Activated T-helper 1 cell treated with Interleukin-2 at 50 U/mL for 16 hours (primary cell): ENCODE measurements around the gene MIAT.
"Not testable (repeated sequence)": the region's sequence is repeated elsewhere in the genome, so short reads cannot be mapped to it uniquely, and the experiment has no call there.

Experiments
- DNase-seq: peaks from one replicate; pipeline ENCODE4 v3.0.0-alpha.2; 2020; ENCODE audit warnings: low read depth

The MIAT gene

DNA sequence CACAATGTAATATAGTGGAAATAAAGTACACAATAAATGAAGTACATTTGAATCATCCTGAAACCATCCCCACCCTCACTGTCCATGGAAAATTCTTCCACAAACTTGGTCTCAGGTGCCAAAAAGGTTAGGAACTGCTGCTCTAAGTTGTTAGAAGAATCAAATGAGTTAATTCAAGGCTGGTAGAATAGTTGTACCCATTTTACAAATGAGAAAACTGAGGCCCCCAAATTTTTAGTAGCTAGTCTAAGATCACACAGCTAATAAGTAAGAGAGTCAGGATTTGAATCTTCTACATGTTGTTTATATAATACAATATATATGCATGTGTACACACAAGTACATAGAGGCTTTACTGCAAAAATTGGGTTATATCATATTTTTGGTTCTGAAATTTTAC lies 43.1 kb downstream of the MIAT start:
- no peak for DNase-seq

DNA sequence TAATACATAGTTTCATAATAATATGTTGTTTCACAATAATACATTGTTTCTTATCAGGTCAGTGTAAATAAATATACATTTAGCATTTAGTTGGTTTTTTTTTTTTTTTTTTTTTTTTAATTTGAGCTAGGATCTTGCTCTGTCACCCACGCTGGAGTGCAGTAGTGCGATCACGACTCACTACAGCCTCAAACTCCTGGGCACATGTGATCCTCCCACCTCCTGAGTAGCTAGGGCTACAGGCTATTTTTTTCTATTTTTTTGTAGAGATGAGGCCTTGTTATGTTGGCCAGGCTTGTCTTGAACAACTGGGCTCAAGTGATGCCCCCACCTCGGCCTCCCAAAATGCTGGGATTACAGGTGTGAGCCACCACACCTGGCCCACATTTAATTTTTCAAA lies 43.5 kb downstream of the MIAT start:
- DNase-seq = no peak

DNA sequence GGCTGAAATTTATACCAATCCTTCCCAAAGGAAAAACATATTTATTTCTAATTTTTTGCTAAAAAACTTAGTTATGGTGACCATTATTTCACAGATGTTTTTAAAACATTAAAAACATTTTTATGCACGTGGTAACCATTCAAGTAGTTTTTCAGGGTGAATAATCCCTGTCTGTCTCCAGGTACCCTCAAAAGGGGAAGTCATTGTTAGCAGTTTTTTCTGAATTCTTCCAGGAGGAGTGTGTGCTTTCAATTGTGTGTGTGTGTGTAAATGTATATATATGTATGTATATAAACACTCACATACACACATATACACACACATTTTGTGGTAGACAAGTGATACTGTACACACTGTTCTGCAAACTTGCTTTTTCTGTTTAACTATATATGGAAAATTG lies 43.9 kb downstream of the MIAT start:
- DNase-seq = no peak

DNA sequence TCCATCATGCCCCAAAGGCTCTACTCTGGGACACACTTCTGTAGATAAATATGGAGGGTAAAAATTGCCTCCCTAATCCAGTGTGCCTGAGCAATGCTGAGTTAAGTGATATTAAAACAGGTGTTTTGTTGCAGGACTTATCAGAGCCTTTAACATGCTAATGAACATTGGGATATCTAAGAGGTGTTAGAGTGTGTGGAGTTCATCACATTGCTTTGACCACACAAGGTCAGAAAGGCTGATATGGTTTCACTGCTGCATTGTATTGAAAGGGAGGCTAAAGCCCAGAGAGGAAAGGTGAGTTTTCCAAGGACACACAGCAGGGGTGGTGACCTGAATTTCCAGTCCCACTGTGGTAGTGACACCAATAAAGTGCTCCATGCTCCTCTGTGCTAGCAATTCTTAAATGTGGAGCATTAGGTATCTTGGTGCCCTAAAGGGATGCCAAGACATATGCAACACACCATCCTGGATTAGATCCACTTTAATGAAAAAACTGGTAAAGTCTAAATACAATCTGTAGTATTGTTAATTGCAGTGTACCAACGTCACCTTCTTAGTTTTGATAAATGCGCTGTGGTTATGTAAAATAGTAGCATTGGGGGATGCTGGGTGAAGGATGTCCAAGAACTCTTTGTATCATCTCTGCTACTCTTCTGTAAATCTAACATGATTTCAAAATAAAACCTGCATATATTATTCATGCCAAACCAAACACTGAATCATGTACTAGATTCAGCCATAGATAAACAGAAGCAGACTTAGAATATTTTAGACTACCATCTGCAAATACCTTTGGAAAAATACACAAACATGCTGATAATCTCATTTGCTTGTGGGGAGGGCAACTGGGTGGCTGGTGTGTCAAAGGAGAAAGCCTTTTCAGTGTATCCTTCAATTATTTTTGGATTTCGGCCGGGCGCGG lies 45.8 kb downstream of the MIAT start:
- no peak for DNase-seq

DNA sequence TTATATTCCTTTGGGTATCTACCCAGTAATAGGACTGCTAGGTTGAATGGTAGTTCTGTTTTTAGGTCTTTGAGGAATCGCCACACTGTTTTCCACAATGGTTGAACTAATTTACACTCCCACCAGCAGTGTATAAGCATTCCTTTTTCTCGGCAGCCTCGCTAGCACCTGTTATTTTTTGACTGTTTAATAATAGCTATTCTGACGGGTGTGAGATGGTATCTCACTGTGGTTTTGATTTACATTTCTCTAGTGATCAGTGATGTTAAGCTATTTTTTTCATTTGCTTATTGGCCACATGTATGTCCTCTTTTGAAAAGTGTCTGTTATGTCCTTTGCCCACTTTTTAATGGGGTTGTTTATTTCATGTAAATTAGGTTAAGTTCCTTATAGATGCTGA lies 48.0 kb downstream of the MIAT start:
- DNase-seq = not testable (repeated sequence)

DNA sequence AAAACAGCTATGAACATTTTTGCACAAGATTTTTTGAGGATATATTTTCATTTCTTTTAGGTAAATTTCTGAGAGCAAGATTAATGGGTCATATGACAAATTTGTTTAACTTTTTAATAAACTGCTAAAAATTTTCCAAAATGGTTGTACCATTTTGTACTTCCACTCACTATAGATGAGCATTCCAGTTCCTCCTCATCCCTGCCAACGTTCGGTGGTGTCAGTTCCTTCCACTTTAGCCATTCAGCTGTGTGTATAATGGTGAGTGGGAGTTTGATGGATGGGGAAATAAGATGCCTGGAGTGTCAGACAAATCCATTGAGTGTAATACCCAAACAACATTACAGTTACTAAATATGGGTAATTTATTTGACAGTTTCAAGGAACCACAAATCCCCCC lies 49.7 kb downstream of the MIAT start:
- DNase-seq = no peak

DNA sequence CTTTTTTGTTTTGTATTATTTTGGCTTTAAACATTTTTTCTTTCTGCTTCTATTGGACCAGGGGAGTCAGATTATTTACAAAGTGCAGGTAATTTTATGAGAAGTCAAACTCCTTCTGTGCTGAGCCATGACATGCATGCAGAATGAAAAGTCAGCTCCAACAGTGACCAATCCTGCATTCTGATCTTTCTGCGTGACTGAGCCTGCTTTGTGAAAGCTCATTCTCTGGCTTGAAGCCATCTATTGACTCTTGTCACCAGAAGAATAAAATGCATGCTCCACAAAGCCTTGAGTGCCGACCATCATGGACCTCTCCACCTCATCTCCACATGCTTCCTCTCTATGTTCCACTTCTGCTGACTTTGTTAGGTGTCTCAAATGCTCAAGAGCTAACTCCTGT lies 50.2 kb downstream of the MIAT start:
- no peak for DNase-seq

DNA sequence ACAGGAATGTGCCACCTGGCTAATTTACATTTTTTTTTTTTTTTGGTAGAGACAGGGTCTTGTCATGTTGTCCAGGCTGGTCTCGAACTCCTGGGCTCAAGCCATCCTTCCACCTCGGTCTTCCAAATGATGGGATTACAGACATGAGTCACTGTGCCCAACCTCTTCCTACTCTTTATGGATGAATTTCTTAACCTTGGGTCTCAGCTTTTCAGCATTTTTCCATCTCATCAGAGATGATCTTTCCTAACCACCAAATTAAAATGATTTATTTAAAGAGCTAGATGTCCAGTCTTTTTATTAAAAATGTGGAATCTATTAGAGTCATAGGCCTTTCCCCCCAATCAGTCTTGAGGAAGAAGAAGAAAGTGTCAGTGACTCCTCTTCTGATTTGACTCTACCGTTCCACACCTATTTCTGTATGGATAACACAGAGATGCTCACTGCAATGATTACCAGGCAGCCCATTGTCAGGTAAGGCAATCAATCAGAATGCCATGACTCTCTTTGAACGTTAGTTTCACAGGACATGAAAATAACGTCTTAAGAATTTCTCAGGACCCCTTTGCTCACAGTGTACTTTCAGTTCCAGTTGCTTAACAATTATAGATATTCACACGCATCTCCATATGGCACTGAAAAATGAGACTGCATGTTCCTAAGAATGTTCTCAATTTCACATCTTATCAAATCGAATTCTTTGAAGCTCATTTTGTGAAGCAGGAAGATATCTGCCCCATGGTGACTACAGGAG lies 51.0 kb downstream of the MIAT start:
- no peak for DNase-seq

DNA sequence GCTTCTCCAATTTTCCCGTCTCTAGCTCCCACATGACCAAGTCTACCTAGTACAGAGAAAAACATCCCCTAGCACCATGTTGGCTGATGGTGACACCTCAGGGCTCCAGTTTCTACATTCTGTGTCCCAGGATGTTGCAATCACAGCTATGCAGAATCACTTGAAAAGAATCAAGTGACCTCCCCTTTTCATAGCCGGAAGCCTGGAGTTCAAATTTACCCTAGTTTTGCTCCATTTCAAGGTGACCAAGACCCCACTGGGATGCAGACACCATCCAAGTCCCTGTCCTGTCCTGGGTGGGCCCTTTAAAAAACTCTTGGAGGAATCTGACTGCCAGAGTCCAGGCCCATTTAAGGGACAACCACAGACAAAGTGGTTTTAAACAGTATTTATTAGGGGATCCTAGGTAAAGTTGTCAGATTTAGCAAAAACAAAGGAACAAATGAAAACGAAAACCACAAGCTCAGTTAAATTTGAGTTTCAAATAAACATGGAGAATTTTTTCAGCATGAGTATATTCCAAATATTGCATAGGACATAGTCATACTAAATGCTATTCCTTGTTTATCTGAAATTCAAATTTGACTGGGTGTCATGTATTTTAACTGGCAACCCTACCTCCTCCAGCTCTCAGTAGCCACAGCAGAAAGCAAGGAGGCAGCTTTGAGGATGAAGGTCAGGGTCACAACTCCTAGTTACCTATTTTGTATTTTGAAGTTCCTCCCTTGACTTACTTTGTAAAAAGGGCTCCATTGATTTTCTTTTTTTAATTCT lies 52.4 kb downstream of the MIAT start:
- no peak for DNase-seq

DNA sequence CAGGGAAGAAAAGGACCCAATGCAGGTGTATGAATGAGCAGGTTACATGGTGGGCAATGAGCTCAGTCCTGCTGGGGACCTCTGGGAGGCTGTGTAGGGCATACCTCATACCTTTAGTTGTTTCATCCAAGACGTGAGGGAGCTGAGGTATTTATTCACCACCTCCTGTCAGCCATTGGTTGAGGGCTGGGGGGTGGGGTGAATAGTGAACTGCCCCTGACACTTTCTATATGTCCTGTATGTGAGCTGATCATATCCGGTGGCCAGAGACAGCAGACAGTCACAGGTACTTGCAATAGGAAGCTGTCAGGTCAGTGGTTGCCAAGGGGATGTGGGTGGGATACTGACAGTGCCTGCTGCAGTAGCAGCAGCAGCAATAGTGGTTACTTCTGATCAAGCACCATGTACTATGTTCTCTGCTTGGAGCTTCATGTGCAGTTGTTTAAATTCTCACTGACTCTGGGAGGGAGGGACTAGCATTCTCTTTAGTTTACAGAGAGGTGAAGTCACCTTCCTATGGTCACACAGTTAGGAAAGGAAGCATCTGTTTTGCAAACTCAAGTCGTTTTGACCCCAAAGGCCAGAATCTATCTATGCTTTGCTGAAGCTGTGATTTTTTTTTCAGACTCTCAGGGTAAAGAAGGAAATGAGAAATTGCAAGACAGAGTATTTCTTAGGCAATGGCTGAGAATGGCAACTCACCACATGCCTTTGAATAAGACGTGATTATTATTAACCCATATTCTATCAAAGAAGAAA lies 54.0 kb downstream of the MIAT start:
- DNase-seq = no peak

DNA sequence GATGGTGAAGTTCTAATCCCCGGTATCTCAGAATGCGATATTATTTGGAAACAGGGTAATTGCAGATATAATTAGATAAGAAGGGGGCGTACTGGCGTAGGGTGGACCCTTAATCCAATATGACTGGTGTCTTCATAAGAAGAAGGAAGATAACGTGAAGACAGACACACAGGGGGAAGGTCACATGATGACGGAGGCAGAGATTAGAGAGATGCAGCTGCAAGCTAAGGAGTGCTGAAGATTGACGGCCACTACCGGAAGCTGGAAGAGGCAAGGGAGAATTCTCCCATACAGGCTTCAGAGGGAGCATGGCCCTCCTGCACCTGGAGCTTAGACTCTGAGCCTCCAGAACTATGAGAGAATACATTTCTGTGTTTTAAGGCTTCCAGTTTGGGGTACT lies 54.8 kb downstream of the MIAT start:
- DNase-seq = no peak

DNA sequence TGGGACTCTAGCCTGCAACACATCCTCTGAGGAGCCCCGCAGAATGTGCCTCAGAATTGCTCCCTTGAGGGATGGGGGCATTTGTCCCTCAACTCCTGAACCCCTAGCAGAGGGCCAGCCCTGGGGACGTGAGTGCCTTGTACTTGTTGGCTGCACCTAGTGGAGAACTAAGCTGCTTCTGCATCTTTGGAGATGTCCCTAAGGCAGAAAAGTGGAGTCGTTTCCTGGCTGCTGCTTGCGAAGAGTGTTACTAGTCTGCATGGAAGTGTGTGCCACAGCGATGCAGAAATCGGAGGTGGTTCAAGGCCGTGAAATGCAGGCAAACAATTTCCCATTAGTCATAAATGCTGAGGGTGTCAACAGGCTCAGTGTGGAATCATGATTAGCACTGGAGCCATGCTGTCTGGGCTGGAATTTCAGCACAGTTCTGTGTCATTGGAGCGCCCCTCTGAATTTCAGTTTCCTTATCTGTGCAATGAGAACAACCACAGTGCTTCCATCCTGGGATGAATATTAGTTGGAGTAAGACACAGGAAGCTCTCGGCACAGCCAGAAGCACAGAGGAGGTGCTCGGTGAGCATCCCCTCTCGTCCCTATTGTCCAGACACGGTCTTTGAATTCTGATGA lies 56.5 kb downstream of the MIAT start:
- no peak for DNase-seq

DNA sequence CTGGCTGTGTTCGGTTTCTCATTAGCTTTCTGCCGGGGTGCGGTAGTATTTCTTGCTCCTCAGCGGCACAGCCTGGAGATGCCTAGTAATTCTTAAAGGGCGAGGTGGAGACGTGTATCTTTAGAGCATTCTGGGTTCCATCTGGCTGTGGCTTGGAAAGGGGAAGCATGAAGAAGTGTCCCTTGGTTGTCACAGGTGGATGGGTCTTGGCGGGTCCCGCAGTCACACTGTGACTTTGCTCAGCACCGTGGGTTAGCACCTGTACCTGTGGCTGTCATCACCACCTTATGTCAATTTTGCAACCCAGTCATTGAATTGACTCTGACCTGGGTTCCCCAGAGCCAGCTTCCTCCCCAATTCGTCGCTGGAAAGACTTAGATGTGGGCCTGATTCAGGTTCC lies 57.6 kb downstream of the MIAT start:
- no peak for DNase-seq

DNA sequence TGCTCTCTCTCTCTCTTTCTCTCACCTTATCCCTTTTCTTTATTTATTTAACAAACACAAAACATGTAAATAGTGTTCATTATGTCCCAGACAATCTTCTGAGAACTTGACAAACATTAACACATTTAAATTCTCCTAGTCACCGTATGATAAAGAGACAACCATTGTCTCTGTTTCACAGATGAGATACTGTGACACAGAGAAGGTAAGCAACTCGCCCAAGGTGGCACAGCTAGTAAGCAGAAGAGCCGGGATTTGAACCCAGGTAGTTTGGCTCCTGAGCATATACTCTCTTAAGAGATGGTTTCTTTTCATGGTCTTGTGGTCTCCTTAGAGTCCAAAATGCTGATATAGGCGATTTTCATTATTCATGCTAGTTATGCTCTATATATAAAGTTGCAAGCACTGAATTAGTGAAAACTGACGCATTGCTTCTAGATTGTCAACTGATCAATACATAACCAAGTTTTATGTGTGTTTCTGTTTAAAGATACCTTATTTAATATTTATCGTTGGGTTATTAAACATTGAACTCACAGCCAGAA lies 58.1 kb downstream of the MIAT start:
- DNase-seq = no peak

DNA sequence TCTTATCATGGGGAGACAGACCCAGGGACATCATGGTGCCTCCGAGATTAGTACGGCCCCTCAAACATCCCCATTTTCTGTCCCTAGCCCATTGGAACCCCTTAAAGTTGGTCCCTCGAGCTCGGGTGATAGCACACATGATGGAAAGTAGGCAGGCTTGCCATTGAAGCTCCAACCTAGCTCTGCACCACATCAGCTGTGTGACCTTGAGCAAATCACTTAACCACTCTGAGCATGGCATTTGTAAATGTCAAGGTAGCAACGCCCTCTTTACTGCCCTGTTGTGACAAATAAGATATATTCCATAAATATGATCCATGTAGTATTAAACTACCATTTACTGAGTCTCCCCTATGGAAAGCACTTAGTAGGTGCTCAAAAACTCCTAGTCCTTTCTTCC lies 61.1 kb downstream of the MIAT start:
- no peak for DNase-seq

DNA sequence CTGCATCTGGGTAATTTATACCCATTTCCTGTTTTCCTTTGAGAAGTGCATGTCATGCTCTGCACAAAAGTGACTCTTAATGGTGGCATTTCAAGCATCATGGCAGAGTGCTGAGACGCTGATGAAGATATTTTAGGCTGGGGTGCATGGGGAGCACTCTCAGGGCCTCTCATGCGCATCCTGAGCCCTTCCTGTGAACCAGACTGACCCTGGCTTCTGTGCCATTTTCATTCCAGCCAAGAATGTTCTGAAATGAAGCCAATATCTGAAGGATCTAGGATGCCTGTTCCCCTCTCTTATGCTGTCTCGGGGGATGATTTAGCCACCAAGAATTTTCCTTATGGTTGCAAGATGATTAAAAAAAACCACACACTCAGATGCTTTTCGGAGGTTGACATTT lies 61.5 kb downstream of the MIAT start:
- no peak for DNase-seq

DNA sequence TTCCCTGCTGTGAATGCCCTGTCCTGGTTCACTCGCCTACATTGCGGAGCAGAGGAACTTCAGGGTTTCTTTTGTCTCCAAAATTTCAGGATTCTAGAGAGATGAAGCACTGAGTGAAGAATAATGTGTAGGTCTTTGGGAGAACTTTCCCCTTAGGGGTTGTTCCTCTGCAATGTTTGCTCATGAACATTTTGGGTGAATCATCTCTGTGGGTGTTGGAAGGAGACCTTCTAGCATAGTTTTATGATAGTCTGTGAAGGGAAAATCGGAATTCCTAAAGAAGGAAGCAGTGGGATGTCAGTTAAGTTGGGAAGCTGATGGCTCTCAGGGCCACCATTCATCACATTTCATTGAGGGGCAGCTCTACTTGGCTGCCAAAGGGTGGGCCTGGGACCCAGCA lies 64.8 kb downstream of the MIAT start:
- DNase-seq = no peak

DNA sequence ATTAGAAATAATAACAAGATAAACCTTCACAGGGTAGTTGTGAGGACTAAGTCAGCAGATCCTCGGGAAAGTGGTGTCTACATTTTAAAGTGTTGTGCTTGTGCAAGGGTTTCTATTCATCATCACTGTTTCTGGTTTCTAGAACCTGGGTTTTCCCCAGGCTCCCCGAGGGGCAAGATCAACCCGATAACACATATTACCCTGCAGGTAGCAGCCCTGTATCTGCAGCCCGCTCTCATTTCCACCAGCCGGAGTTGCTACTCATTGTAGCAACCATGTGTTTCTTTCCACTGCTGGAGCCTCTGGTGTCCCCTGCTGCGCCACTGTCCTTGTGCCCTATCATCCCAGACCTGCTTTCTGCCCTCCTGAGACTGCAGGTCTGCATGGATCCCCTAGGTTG lies 67.0 kb downstream of the MIAT start:
- no peak for DNase-seq

DNA sequence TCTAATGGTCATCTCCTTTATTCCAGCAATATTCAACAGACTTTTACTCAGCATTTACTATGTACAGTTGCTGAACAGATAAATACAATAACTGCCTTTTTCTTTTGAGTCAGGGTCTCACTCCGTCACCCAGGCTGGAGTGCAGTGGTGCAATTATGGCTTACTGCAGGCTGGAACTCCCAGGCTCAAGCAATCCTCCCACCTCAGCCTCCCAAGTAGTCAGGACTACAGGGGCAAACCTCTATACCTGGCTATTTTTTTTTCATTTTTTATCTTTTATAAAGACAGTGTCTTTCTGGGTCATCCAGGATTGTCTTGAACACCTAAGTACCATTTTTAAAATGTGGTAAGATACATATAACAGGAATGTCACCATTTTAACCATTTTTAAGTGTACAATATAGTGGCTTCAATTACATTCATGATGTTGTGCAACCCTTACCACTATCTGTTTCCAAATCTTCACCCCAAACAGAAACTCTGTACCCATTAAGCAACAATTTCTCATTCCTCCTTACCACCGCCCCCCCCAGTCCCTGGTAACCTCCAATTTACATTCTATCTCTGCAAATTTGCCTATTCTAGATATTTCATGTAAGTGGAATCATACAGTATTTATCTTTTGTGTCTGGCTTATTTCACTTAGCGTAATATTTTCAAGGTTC lies 67.8 kb downstream of the MIAT start:
- no peak for DNase-seq
